Esophagus squamous epithelium (tissue), 4 donors: ENCODE measurements around the gene CACNA2D2.

Experiments
- CTCF ChIP-seq, 6 experiments: fragments of 450-650 bp in 4 of 6; fragments of 200-600 bp in 2 of 6; sonication (generic) in 2 of 6; IDR thresholded peaks; one replicate each; pipeline ENCODE4 v1.5.1; 2016 to 2019; ENCODE audit warnings: antibody characterized with exemption in 6 of 6, mild to moderate bottlenecking in 4 of 6, moderate library complexity in 4 of 6
- POLR2A ChIP-seq, 4 donors: fragments of 450-650 bp; IDR thresholded peaks; one replicate each; pipeline ENCODE4 v1.6.1; 2017; ENCODE audit warnings: antibody characterized with exemption in 4 of 4, mild to moderate bottlenecking in 4 of 4, moderate library complexity in 3 of 4

- TF ChIP-seq POLR2A (IDR thresholded peaks at IDR 0.05) = no peak
- TF ChIP-seq CTCF (IDR thresholded peaks at IDR 0.05) = peak in 3 of 6 experiments; percentile 11 to 25 (median 15)
These were observed 48.4 kb upstream of the CACNA2D2 start for GRCh38 chr3:50551681-50552435.
